ENCODE results near the gene NUDCD2. TPM values are rescaled to one million over a fixed set of nuclear protein-coding genes. Genes with fewer than 3 reads are reported as not detected.

Gene NUDCD2
- total RNA-seq, 1 donor from 2014 or later: 68.2 TPM

GRCh38 chr5:163447191-163447590 lies 12.7 kb downstream of the NUDCD2 start:
- no peak for DNase-seq (ENCODE audit: low spot score)
- Mint-ChIP-seq H3K4me3 (no peak overlapping the region), H3K9me3 (no peaks in the 10 kb centered on the region), H3K27me3 (ENCODE audit: insufficient read depth, low read depth) (no peaks in the 10 kb centered on the region), H3K36me3 (peaks cover 46% of the 10 kb centered on the region), H3K27ac (no peak overlapping the region), H3K4me1 (no peaks in the 10 kb centered on the region)
- peaks cover 32% of the 10 kb centered on the region for H3K79me2 ChIP-seq (ENCODE audit: low read depth)
- H4K20me1 ChIP-seq (ENCODE audit: low read depth): peaks cover 7% of the 10 kb centered on the region
- no peaks in the 10 kb centered on the region for H3K27me3 ChIP-seq
- H3K9ac ChIP-seq: no peak overlapping the region
- H3K4me3 ChIP-seq: no peak overlapping the region
- TF ChIP-seq EZH2 (IDR thresholded peaks at IDR 0.05): no peak
- no peak for TF ChIP-seq EZH2phosphoT487 (IDR thresholded peaks at IDR 0.05)
- TF ChIP-seq CTCF (IDR thresholded peaks at IDR 0.05): no peak
- H3F3A ChIP-seq (ENCODE audit: low read depth): peaks cover 74% of the 10 kb centered on the region
- no peak overlapping the region for H2AFZ ChIP-seq (replicated peaks)
- H3K36me3 ChIP-seq: peaks cover 53% of the 10 kb centered on the region
- H3K4me2 ChIP-seq: no peak overlapping the region
- H3K4me1 ChIP-seq: no peaks in the 10 kb centered on the region
- H3K9me3 ChIP-seq (ENCODE audit: low read depth): no peaks in the 10 kb centered on the region
- H3K27ac ChIP-seq: no peak overlapping the region

- Mint-ChIP-seq H3K36me3 (peaks cover 49% of the 10 kb centered on the region), H3K27me3 (ENCODE audit: insufficient read depth, low read depth) (no peaks in the 10 kb centered on the region), H3K27ac (no peak overlapping the region), H3K4me1 (peaks cover 1% of the 10 kb centered on the region), H3K9me3 (no peaks in the 10 kb centered on the region), H3K4me3 (no peak overlapping the region)
- H3K27me3 ChIP-seq: no peaks in the 10 kb centered on the region
- no peak overlapping the region for H2AFZ ChIP-seq (replicated peaks)
- H3K4me3 ChIP-seq: no peak overlapping the region
- TF ChIP-seq CTCF (IDR thresholded peaks at IDR 0.05) (no peak), EZH2 (IDR thresholded peaks at IDR 0.05) (no peak), EZH2phosphoT487 (IDR thresholded peaks at IDR 0.05) (no peak)
- DNase-seq (ENCODE audit: low spot score): no peak
- H3K79me2 ChIP-seq (ENCODE audit: low read depth): peaks cover 51% of the 10 kb centered on the region
- H3K4me2 ChIP-seq: no peak overlapping the region
- peaks cover 57% of the 10 kb centered on the region for H3F3A ChIP-seq (ENCODE audit: low read depth)
- H3K4me1 ChIP-seq: peaks cover 9% of the 10 kb centered on the region
- no peak overlapping the region for H3K9ac ChIP-seq
- peaks cover 70% of the 10 kb centered on the region for H3K36me3 ChIP-seq
- H4K20me1 ChIP-seq (ENCODE audit: low read depth): peaks cover 19% of the 10 kb centered on the region
- H3K9me3 ChIP-seq (ENCODE audit: low read depth): no peaks in the 10 kb centered on the region
- no peak overlapping the region for H3K27ac ChIP-seq
These were observed 14.6 kb downstream of the NUDCD2 start for GRCh38 chr5:163445345-163445744.

GRCh38 chr5:163444526-163444925 lies 15.4 kb downstream of the NUDCD2 start:
- H3K9ac ChIP-seq: no peak overlapping the region
- Mint-ChIP-seq H3K36me3 (peaks cover 47% of the 10 kb centered on the region), H3K4me3 (no peak overlapping the region), H3K4me1 (peaks cover 8% of the 10 kb centered on the region), H3K27ac (no peak overlapping the region), H3K27me3 (ENCODE audit: insufficient read depth, low read depth) (no peaks in the 10 kb centered on the region), H3K9me3 (no peaks in the 10 kb centered on the region)
- DNase-seq (ENCODE audit: low spot score): no peak
- H2AFZ ChIP-seq (replicated peaks): no peak overlapping the region
- no peak for TF ChIP-seq EZH2phosphoT487 (IDR thresholded peaks at IDR 0.05)
- no peak overlapping the region for H3K27ac ChIP-seq
- H3K36me3 ChIP-seq: peaks cover 70% of the 10 kb centered on the region
- peaks cover 49% of the 10 kb centered on the region for H3F3A ChIP-seq (ENCODE audit: low read depth)
- peaks cover 15% of the 10 kb centered on the region for H3K4me1 ChIP-seq
- H3K79me2 ChIP-seq (ENCODE audit: low read depth): peaks cover 59% of the 10 kb centered on the region
- no peaks in the 10 kb centered on the region for H3K9me3 ChIP-seq (ENCODE audit: low read depth)
- no peak overlapping the region for H3K4me3 ChIP-seq
- H3K4me2 ChIP-seq: no peak overlapping the region
- peaks cover 27% of the 10 kb centered on the region for H4K20me1 ChIP-seq (ENCODE audit: low read depth)
- H3K27me3 ChIP-seq: no peaks in the 10 kb centered on the region

- peaks cover 41% of the 10 kb centered on the region for H3F3A ChIP-seq (ENCODE audit: low read depth)
- peaks cover 84% of the 10 kb centered on the region for H3K79me2 ChIP-seq (ENCODE audit: low read depth)
- no peaks in the 10 kb centered on the region for H3K27me3 Mint-ChIP-seq (ENCODE audit: insufficient read depth, low read depth)
- H3K4me3 ChIP-seq: peak overlapping the region; percentile 94
- H3K4me1 Mint-ChIP-seq: peaks cover 33% of the 10 kb centered on the region
- peaks cover 44% of the 10 kb centered on the region for H4K20me1 ChIP-seq (ENCODE audit: low read depth)
- TF ChIP-seq EZH2phosphoT487 (IDR thresholded peaks at IDR 0.05): no peak
- no peak for TF ChIP-seq EZH2 (IDR thresholded peaks at IDR 0.05)
- TF ChIP-seq CTCF (IDR thresholded peaks at IDR 0.05): no peak
- H3K9me3 Mint-ChIP-seq: no peaks in the 10 kb centered on the region
- peaks cover 22% of the 10 kb centered on the region for H3K36me3 Mint-ChIP-seq
- H3K27ac Mint-ChIP-seq: no peak overlapping the region
- peaks cover 30% of the 10 kb centered on the region for H3K4me1 ChIP-seq
- DNase-seq (ENCODE audit: low spot score): no peak
- peak overlapping the region; percentile 91 for H3K4me2 ChIP-seq
- no peak overlapping the region for H3K9ac ChIP-seq
- H3K9me3 ChIP-seq (ENCODE audit: low read depth): no peaks in the 10 kb centered on the region
- peaks cover 39% of the 10 kb centered on the region for H3K36me3 ChIP-seq
- H3K27me3 ChIP-seq: no peaks in the 10 kb centered on the region
- H3K27ac ChIP-seq: no peak overlapping the region
- no peak overlapping the region for H3K4me3 Mint-ChIP-seq
- no peak overlapping the region for H2AFZ ChIP-seq (replicated peaks)
These were observed 18.9 kb downstream of the NUDCD2 start for GRCh38 chr5:163440954-163441353.
